HepG2 (cell line): ENCODE measurements around the gene PAXIP1. TPM values are rescaled to one million over a fixed set of nuclear protein-coding genes. Genes with fewer than 3 reads are reported as not detected.

Experiments
- ATAC-seq: fragments of 200-7000 bp; cut with Tn5 transposase; 3 replicates; pipeline ENCODE4 v1.9.1; 2020; ENCODE audit warnings: mild to moderate bottlenecking, moderate library complexity
- BruUV-seq: library from RNA; stranded (reverse); fragments of 400-500 nt; replicated peaks from 2 replicates; lab custom pipeline; 2021; lab: Mats Ljungman, UMichigan
- CTCF ChIA-PET: fragments of 300-600 bp; formaldehyde crosslinking; extraction: SDS; loops from one replicate; lab custom pipeline; 2021; ENCODE audit warnings: low total read pairs, inconsistent platforms, low intra/inter-chr PET ratio; lab: Yijun Ruan, JAX
- POLR2A ChIA-PET: fragments of 350-600 bp; sonication (Branson Sonifier 250); formaldehyde crosslinking; loops from one replicate; lab custom pipeline; 2020; ENCODE audit warnings: antibody characterized with exemption, inconsistent platforms; lab: Yijun Ruan, JAX
- DNase-seq: peaks from one replicate; pipeline ENCODE4 v3.0.0-alpha.2; 2015; ENCODE audit warnings: low spot score
- FAIRE-seq: peaks from 3 replicates; lab custom pipeline; 2011; peaks lifted over from hg19 to GRCh38; lab: Jason Lieb, UNC
- H2AFZ ChIP-seq: one replicate; pipeline ENCODE4 v1.6.1; 2011; ENCODE audit warnings: low read length, inconsistent platforms
- H3K27ac ChIP-seq: fragments of 300-600 bp; 3 replicates; pipeline ENCODE4 v1.8.0; 2011; ENCODE audit warnings: mixed run types, mild to moderate bottlenecking, mixed read lengths, low read length, inconsistent platforms; ENCODE audit not compliant: insufficient read depth; ENCODE audit errors: extremely low read length
- H3K27me3 ChIP-seq, 2 experiments: fragments of 200-600 bp in 1 of 2; 2 replicates in 1 of 2; 3 replicates in 1 of 2; pipeline versions ENCODE4 v1.6.0 to v1.8.0; 2011; ENCODE audit warnings: low read length in 2 of 2, mild to moderate bottlenecking in 2 of 2, moderate library complexity in 2 of 2, inconsistent platforms in 1 of 2; ENCODE audit not compliant: insufficient read depth in 2 of 2, control insufficient read depth in 1 of 2
- H3K36me3 ChIP-seq, 2 experiments: fragments of 200-600 bp in 1 of 2; replicated peaks in 1 of 2; 2 replicates in 1 of 2; 3 replicates in 1 of 2; pipeline versions ENCODE4 v1.5.1 to v1.8.0; 2011; ENCODE audit warnings: low read length in 2 of 2, inconsistent platforms in 1 of 2; ENCODE audit not compliant: insufficient read depth in 2 of 2, control insufficient read depth in 1 of 2
- H3K4me1 ChIP-seq: 2 replicates; pipeline ENCODE4 v1.5.1; 2012; ENCODE audit warnings: low read length, inconsistent platforms; ENCODE audit not compliant: insufficient read depth
- H3K4me2 ChIP-seq: 2 replicates; pipeline ENCODE4 v1.6.0; 2011; ENCODE audit warnings: low read depth, low read length, inconsistent platforms
- H3K4me3 ChIP-seq, 3 experiments: fragments of 200-600 bp in 1 of 3; sonication (generic), shearing (Covaris generic) in 1 of 3; replicated peaks in 1 of 3; 2 replicates each; pipeline ENCODE4 v1.5.1; 2011 to 2016; ENCODE audit warnings: low read length in 3 of 3, inconsistent platforms in 2 of 3, low read depth in 2 of 3, mild to moderate bottlenecking in 2 of 3, control low read depth in 1 of 3, mixed read lengths in 1 of 3; ENCODE audit not compliant: insufficient read depth in 1 of 3
- H3K79me2 ChIP-seq: one replicate; pipeline ENCODE4 v1.6.1; 2011; ENCODE audit warnings: low read length, inconsistent platforms; ENCODE audit not compliant: insufficient read depth
- H3K9ac ChIP-seq: 2 replicates; pipeline ENCODE4 v1.6.0; 2011; ENCODE audit warnings: mild to moderate bottlenecking, low read depth, low read length, inconsistent platforms; ENCODE audit not compliant: insufficient read depth
- H3K9me3 ChIP-seq: 2 replicates; pipeline ENCODE4 v1.5.1; 2012; ENCODE audit warnings: mild to moderate bottlenecking, low read length
- H4K20me1 ChIP-seq: 2 replicates; pipeline ENCODE4 v1.6.0; 2011; ENCODE audit warnings: inconsistent platforms, mild to moderate bottlenecking, low read length, moderate library complexity; ENCODE audit not compliant: insufficient read depth
- CBFB ChIP-seq: sonication (generic); formaldehyde crosslinking; IDR thresholded peaks from 2 replicates; pipeline ENCODE4 v1.4.0; 2020; ENCODE audit warnings: missing genetic modification reagents
- CREB3 ChIP-seq: sonication (generic); formaldehyde crosslinking; IDR thresholded peaks from 2 replicates; pipeline ENCODE4 v1.5.0; 2020; ENCODE audit warnings: missing genetic modification reagents
- EP300 ChIP-seq, 3 experiments: sonication (generic) in 1 of 3; formaldehyde crosslinking in 1 of 3; IDR thresholded peaks; 2 replicates each; pipeline versions ENCODE4 v1.5.1 to v1.6.1; 2011 to 2020; ENCODE audit warnings: low read depth in 2 of 3, low read length in 2 of 3, borderline replicate concordance in 1 of 3, improper control_type of control experiment in 1 of 3, mild to moderate bottlenecking in 1 of 3, missing genetic modification reagents in 1 of 3, moderate library complexity in 1 of 3
- FOXO4 ChIP-seq: sonication (generic); formaldehyde crosslinking; conservative IDR thresholded peaks from 2 replicates; pipeline ENCODE4 v1.8.1; 2023; ENCODE audit warnings: missing genetic modification reagents
- HES4 ChIP-seq: sonication (generic); formaldehyde crosslinking; IDR thresholded peaks from 2 replicates; pipeline ENCODE4 v1.9.0; 2021; ENCODE audit warnings: mild to moderate bottlenecking, missing genetic modification reagents, borderline replicate concordance
- LRRFIP1 ChIP-seq: sonication (generic); formaldehyde crosslinking; conservative IDR thresholded peaks from 2 replicates; pipeline ENCODE4 v1.4.0; 2020; ENCODE audit warnings: missing genetic modification reagents
- RNF219 ChIP-seq: sonication (generic); formaldehyde crosslinking; IDR thresholded peaks from 2 replicates; pipeline ENCODE4 v1.5.0; 2020; ENCODE audit warnings: mild to moderate bottlenecking, missing genetic modification reagents
- ZNF124 ChIP-seq: sonication (generic); formaldehyde crosslinking; IDR thresholded peaks from 2 replicates; pipeline ENCODE4 v1.4.0; 2020; ENCODE audit warnings: missing genetic modification reagents
- ZNF256 ChIP-seq: sonication (generic); formaldehyde crosslinking; conservative IDR thresholded peaks from 2 replicates; pipeline ENCODE4 v1.4.0; 2020; ENCODE audit warnings: missing genetic modification reagents
- ZNF282 ChIP-seq: fragments of 450-650 bp; IDR thresholded peaks from 2 replicates; pipeline ENCODE4 v1.6.1; 2018; ENCODE audit not compliant: partially characterized antibody
- ZNF33B ChIP-seq: sonication (generic); formaldehyde crosslinking; IDR thresholded peaks from 2 replicates; pipeline ENCODE4 v1.5.1; 2020; ENCODE audit warnings: mild to moderate bottlenecking, missing genetic modification reagents
- ZNF703 ChIP-seq: sonication (generic); formaldehyde crosslinking; IDR thresholded peaks from 2 replicates; pipeline ENCODE4 v1.5.1; 2020; ENCODE audit warnings: missing genetic modification reagents, mild to moderate bottlenecking, moderate library complexity, borderline replicate concordance
- ZNF766 ChIP-seq: sonication (generic); formaldehyde crosslinking; IDR thresholded peaks from 2 replicates; pipeline ENCODE4 v1.5.0; 2020; ENCODE audit warnings: missing genetic modification reagents, borderline replicate concordance
- WGBS: methylation state at CpG from one replicate; pipeline ENCODE4 v1.1.6; 2017; ENCODE audit warnings: low lambda C conversion rate; 5-methylcytosine and 5-hydroxymethylcytosine counted together
- in situ Hi-C: cut with HindIII; loops from 2 replicates; pipeline ENCODE4 v1.10.0; 2017; ENCODE audit warnings: low pct_unique_long_range_greater_than_20kb; ENCODE audit not compliant: extremely low pct_ligation_motif_present
- intact Hi-C: fragments of 100-400 bp; cut with micrococcal nuclease; formaldehyde crosslinking; loops from one replicate; pipeline ENCODE4 v1.10.0; 2022; ENCODE audit not compliant: unreplicated experiment
- polyA plus RNA-seq, 8 experiments: library from polyadenylated mRNA; depleted of rRNA in 3 of 8; stranded (reverse) in 7 of 8; unstranded in 1 of 8; fragments of >200 nt; fragmentation: Illumina TruSeq in 4 of 8; extraction: Trizol in 4 of 8; gene quantifications; 2 replicates each; pipeline versions ENCODE4 v1.2.1 to v1.2.3, GENCODE V29; 2011 to 2016; ENCODE audit warnings: low read depth in 4 of 8, missing spikeins in 1 of 8, mixed read lengths in 1 of 8; ENCODE audit not compliant: insufficient read depth in 1 of 8
- total RNA-seq, 5 experiments: library from RNA; depleted of rRNA; stranded (reverse); fragments of >200 nt; fragmentation: Illumina TruSeq; extraction: Trizol; gene quantifications; 2 replicates each; pipeline ENCODE4 v1.2.3, GENCODE V29; 2016; ENCODE audit warnings: low read depth in 1 of 5

Gene PAXIP1
- total and polyA plus RNA-seq, 2 of the 13 experiments (the other 11 are each of a cell fraction or from before 2014, with no cell fraction given) = 11.6 to 16.2 TPM

- TF ChIP-seq LRRFIP1 = no peak
Measured at GRCh38 chr7:154911862-154912455, 91.0 kb downstream of the PAXIP1 start (continued).

- peaks cover 2 to 37% of the 10 kb centered on the region in 2 experiments; a peak in 4 of 5 replicates for H3K27me3 ChIP-seq
- intact Hi-C loops = loop anchor here (5.0 kb wide), 1 partner anchor 436 kb away; no protein-coding TSS in a partner anchor
- no peaks in the 10 kb centered on the region for H3K79me2 ChIP-seq
- 4% methylated on average over 2 of the region's 2 CpGs for WGBS
- H3K9me3 ChIP-seq = peaks cover 15% of the 10 kb centered on the region
- in situ Hi-C loops = no loop called here
- ChIA-PET CTCF (no interaction called here), POLR2A (no interaction called here)
- no peak overlapping the region for H3K27ac ChIP-seq
- no peaks in the 10 kb centered on the region for H3K36me3 ChIP-seq
- peaks cover 8% of the 10 kb centered on the region for H3K4me1 ChIP-seq
- TF ChIP-seq ZNF33B (CRISPR knock-in tag) (no peak), HES4 (CRISPR knock-in tag) (no peak), ZNF703 (CRISPR knock-in tag) (no peak), ZNF282 (no peak), CBFB (CRISPR knock-in tag) (no peak), CREB3 (no peak), ZNF766 (CRISPR knock-in tag) (no peak), ZNF256 (CRISPR knock-in tag) (no peak), RNF219 (no peak), ZNF124 (CRISPR knock-in tag) (no peak), FOXO4 (no peak), EP300 (IDR thresholded peaks at IDR 0.05; ENCODE audit: low read depth in 2 of 2, low read length in 2 of 2) (no peak), EP300 (CRISPR knock-in tag; IDR thresholded peaks at IDR 0.05; ENCODE audit: borderline replicate concordance) (no peak)
- no peak overlapping the region for H3K4me3 ChIP-seq
- BruUV-seq = no TSS peak
- no peak overlapping the region for H3K4me2 ChIP-seq
- ATAC-seq (no peak), DNase-seq (no peak), FAIRE-seq (no peak)
- H2AFZ ChIP-seq = no peak overlapping the region
- H3K9ac ChIP-seq = no peak overlapping the region
- no peaks in the 10 kb centered on the region for H4K20me1 ChIP-seq
Measured at GRCh38 chr7:154911411-154911810, 91.5 kb downstream of the PAXIP1 start.
